HPDE6-E6E7 (cell line): ENCODE measurements around the gene GCHFR.

ENCODE experiments used
- DNase-seq: peaks from one replicate; pipeline ENCODE4 v3.0.0; 2011; ENCODE audit warnings: missing footprints; ENCODE audit errors: extremely low spot score

The GCHFR gene

GRCh38 chr15:40775740-40776536 lies 12.1 kb downstream of the GCHFR start:
- no peak for DNase-seq

- no peak for DNase-seq
These were observed 12.8 kb downstream of the GCHFR start for GRCh38 chr15:40776537-40777141.

- DNase-seq: no peak
These were observed 18.9 kb downstream of the GCHFR start for GRCh38 chr15:40782609-40783227.

- DNase-seq: no peak
These were observed 21.3 kb downstream of the GCHFR start for GRCh38 chr15:40785164-40785563.

GRCh38 chr15:40785814-40786213 lies 21.9 kb downstream of the GCHFR start:
- DNase-seq: no peak

- no peak for DNase-seq
These were observed 23.5 kb downstream of the GCHFR start for GRCh38 chr15:40787344-40787841.

- no peak for DNase-seq
These were observed 24.1 kb downstream of the GCHFR start for GRCh38 chr15:40787991-40788390.

GRCh38 chr15:40789119-40789518 lies 25.3 kb downstream of the GCHFR start:
- DNase-seq: no peak

- DNase-seq: no peak
These were observed 26.1 kb downstream of the GCHFR start for GRCh38 chr15:40789999-40790398.

- no peak for DNase-seq
These were observed 26.9 kb downstream of the GCHFR start for GRCh38 chr15:40790718-40791117.

GRCh38 chr15:40792394-40792793 lies 28.5 kb downstream of the GCHFR start:
- no peak for DNase-seq

- peak; percentile 55 for DNase-seq
These were observed 29.5 kb downstream of the GCHFR start for GRCh38 chr15:40793216-40793989.

- DNase-seq: no peak
These were observed 32.2 kb downstream of the GCHFR start for GRCh38 chr15:40796041-40796440.

GRCh38 chr15:40796512-40796911 lies 32.6 kb downstream of the GCHFR start:
- no peak for DNase-seq

GRCh38 chr15:40799523-40799922 lies 35.7 kb downstream of the GCHFR start:
- DNase-seq: no peak

- DNase-seq: no peak
These were observed 39.2 kb downstream of the GCHFR start for GRCh38 chr15:40803076-40803475.

- DNase-seq: no peak
These were observed 39.8 kb downstream of the GCHFR start for GRCh38 chr15:40803688-40804087.

- no peak for DNase-seq
These were observed 42.8 kb downstream of the GCHFR start for GRCh38 chr15:40806672-40807027.

GRCh38 chr15:40807028-40807887 lies 43.4 kb downstream of the GCHFR start, which contains the start of the genes DNAJC17 and ZFYVE19:
Gene DNAJC17 (minus strand): TSS chr15:40807473. CDS start chr15:40807446, 27 bp downstream.
Gene ZFYVE19 (plus strand): TSS chr15:40807089. CDS start chr15:40807590, 501 bp downstream.
- peak; percentile 96 for DNase-seq

GRCh38 chr15:40807888-40808461 lies 44.1 kb downstream of the GCHFR start:
- no peak for DNase-seq
